ENCODE results near the gene BTBD16. TPM values are rescaled to one million over a fixed set of nuclear protein-coding genes. Genes with fewer than 3 reads are reported as not detected.
A peak's percentile ranks its signal among the peaks of the same experiment; 100 is the strongest.

BTBD16 gene
- total and polyA plus RNA-seq, 2 of the 13 experiments (the other 11 are each of a cell fraction or from before 2014, with no cell fraction given) = 5.0 to 11.9 TPM

DNA sequence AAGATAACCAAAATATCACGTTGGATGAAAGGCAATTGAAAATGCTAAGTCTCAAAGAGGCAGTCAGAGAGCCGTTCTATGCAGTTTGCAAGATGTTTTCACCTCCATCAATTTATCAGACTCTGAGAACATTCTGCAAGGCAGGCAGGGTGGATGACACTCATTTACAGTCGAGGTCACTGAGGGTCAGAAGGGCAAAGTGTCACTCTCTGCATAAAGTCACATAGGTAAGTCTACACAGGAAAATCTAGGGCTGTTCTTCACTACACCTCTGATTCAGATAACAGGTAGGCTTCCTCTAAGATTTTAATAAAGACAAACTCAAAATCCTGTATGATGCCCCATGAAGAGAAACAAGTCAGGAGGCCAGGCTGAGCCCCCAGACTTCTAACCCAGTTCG lies 102.0 kb downstream of the BTBD16 start:
- no TSS peak for BruUV-seq (replicated peaks)
- Histone ChIP-seq H3K4me3 (replicated peaks in 1 of 3; ENCODE audit: insufficient read depth in 1 of 3, low read depth in 2 of 3, low read length in 3 of 3) (peak overlapping the region in 2 of 3 experiments; percentile 74 to 82; a peak in 4 of 6 replicates), H3K27me3 (ENCODE audit: control insufficient read depth in 1 of 2, insufficient read depth in 2 of 2, low read length in 2 of 2) (peaks cover 0 to 6% of the 10 kb centered on the region in 2 experiments; a peak in 1 of 5 replicates), H3K27ac (ENCODE audit: extremely low read length, insufficient read depth, low read length) (peak overlapping the region; percentile 60), H2AFZ (ENCODE audit: low read length) (no peak overlapping the region), H3K4me1 (ENCODE audit: insufficient read depth, low read length) (peaks cover 49% of the 10 kb centered on the region), H3K9me3 (ENCODE audit: low read length) (no peaks in the 10 kb centered on the region), H4K20me1 (ENCODE audit: insufficient read depth, low read length) (0 out of 2 replicates have a peak, but pooled peaks cover 5% of the 10 kb centered on the region), H3K4me2 (ENCODE audit: low read depth, low read length) (peak overlapping the region; percentile 93), H3K36me3 (replicated peaks in 1 of 2; ENCODE audit: control insufficient read depth in 1 of 2, insufficient read depth in 2 of 2, low read length in 2 of 2) (no peaks in the 10 kb centered on the region), H3K9ac (ENCODE audit: insufficient read depth, low read depth, low read length) (peak overlapping the region; percentile 68; the same call in 1 of the 2 replicates), H3K79me2 (ENCODE audit: insufficient read depth, low read length) (peaks cover 32% of the 10 kb centered on the region)
- ATAC-seq (no peak), DNase-seq (ENCODE audit: low spot score) (peak; percentile 23), FAIRE-seq (peak; percentile 8)
- in situ Hi-C loops (cut with HindIII; ENCODE audit: extremely low pct_ligation_motif_present, low pct_unique_long_range_greater_than_20kb) (no loop called here), intact Hi-C loops (cut with micrococcal nuclease; ENCODE audit: unreplicated experiment) (loop anchor here (2.0 kb wide), 1 partner anchor 62 kb away; no protein-coding TSS in a partner anchor)
- whole genome bisulfite sequencing (ENCODE audit: low lambda C conversion rate) = 4% methylated on average over 4 of the region's 4 CpGs
- ChIA-PET POLR2A (interaction anchor here (1.4 to 4.0 kb wide), 8 partner anchors 16 to 75 kb away, joined by 4 to 53 read pairs (median 18); no protein-coding TSS in a partner anchor), CTCF (ENCODE audit: low intra/inter-chr PET ratio, low total read pairs) (no interaction called here)
- TF ChIP-seq, protein P1, sequence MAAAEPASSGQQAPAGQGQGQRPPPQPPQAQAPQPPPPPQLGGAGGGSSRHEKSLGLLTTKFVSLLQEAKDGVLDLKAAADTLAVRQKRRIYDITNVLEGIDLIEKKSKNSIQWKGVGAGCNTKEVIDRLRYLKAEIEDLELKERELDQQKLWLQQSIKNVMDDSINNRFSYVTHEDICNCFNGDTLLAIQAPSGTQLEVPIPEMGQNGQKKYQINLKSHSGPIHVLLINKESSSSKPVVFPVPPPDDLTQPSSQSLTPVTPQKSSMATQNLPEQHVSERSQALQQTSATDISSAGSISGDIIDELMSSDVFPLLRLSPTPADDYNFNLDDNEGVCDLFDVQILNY (CRISPR knock-in tag; conservative IDR thresholded peaks at IDR 0.05) = no peak
- peak; percentile 87 for TF ChIP-seq NR2F6 (IDR thresholded peaks at IDR 0.05)
- TF ChIP-seq NR2F6 (CRISPR knock-in tag; IDR thresholded peaks at IDR 0.05) = peak; percentile 79
- 0 out of 2 replicates have a peak, but pooled peaks have one; percentile 41 for TF ChIP-seq KDM3A (CRISPR knock-in tag; IDR thresholded peaks at IDR 0.05; ENCODE audit: low read depth)
- no peak for TF ChIP-seq ZNF709 (CRISPR knock-in tag; IDR thresholded peaks at IDR 0.05)
- peak; percentile 19; the same call in 1 of the 2 replicates for TF ChIP-seq HNF4A (CRISPR knock-in tag; IDR thresholded peaks at IDR 0.05)
- TF ChIP-seq NCOR1 (IDR thresholded peaks at IDR 0.05; ENCODE audit: borderline replicate concordance, low read length) = 0 out of 2 replicates have a peak, but pooled peaks have one; percentile 7
- no peak for TF ChIP-seq ZFP91 (CRISPR knock-in tag; IDR thresholded peaks at IDR 0.05; ENCODE audit: borderline replicate concordance)
- no peak for TF ChIP-seq PHB2 (IDR thresholded peaks at IDR 0.05; ENCODE audit: partially characterized antibody)
- no peak for TF ChIP-seq ZNF713 (CRISPR knock-in tag; IDR thresholded peaks at IDR 0.05)
- TF ChIP-seq HDAC1 (CRISPR knock-in tag; IDR thresholded peaks at IDR 0.05) = 0 out of 2 replicates have a peak, but pooled peaks have one; percentile 5
- TF ChIP-seq NR2F2 (IDR thresholded peaks at IDR 0.05; ENCODE audit: borderline replicate concordance, low read depth) = peak; percentile 68
- TF ChIP-seq, protein P2, sequence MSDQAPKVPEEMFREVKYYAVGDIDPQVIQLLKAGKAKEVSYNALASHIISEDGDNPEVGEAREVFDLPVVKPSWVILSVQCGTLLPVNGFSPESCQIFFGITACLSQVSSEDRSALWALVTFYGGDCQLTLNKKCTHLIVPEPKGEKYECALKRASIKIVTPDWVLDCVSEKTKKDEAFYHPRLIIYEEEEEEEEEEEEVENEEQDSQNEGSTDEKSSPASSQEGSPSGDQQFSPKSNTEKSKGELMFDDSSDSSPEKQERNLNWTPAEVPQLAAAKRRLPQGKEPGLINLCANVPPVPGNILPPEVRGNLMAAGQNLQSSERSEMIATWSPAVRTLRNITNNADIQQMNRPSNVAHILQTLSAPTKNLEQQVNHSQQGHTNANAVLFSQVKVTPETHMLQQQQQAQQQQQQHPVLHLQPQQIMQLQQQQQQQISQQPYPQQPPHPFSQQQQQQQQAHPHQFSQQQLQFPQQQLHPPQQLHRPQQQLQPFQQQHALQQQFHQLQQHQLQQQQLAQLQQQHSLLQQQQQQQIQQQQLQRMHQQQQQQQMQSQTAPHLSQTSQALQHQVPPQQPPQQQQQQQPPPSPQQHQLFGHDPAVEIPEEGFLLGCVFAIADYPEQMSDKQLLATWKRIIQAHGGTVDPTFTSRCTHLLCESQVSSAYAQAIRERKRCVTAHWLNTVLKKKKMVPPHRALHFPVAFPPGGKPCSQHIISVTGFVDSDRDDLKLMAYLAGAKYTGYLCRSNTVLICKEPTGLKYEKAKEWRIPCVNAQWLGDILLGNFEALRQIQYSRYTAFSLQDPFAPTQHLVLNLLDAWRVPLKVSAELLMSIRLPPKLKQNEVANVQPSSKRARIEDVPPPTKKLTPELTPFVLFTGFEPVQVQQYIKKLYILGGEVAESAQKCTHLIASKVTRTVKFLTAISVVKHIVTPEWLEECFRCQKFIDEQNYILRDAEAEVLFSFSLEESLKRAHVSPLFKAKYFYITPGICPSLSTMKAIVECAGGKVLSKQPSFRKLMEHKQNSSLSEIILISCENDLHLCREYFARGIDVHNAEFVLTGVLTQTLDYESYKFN (CRISPR knock-in tag; conservative IDR thresholded peaks at IDR 0.05) = 0 out of 2 replicates have a peak, but pooled peaks have one; percentile 17
- no peak for TF ChIP-seq BHLHE40 (IDR thresholded peaks at IDR 0.05; ENCODE audit: low read length)

Data from HepG2 (cell line).